Measurements from ENCODE around the gene RAB42. TPM values are rescaled to one million over a fixed set of nuclear protein-coding genes. Genes with fewer than 3 reads are reported as not detected.
A peak's percentile ranks its signal among the peaks of the same experiment; 100 is the strongest.

RAB42 gene
- total and polyA plus RNA-seq, 10 of the 15 experiments (the other 5 are each of a cell fraction or from before 2014, with no cell fraction given) = 0.16 to 4.5 (median 0.49) TPM

DNA sequence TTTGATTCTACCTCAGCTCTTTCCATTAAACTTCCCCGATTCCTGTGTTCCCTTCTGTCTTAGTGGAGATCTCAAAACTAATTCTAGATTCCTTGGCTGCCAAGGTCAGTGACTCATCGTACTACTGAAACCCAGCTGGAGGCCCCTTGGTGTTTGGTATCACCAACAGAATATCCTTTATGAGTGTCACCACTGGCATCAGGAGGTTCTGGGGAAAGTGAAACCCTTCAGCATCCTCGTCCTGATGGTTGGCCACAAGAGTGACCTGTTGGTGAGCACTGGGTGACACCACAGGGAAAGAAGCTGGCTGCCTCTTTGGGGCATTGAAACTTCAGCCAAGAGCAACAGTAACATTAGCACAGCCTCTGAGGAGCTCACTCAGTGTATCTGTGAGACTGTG, 9.6 kb downstream of the RAB42 start (continued):
- TF ChIP-seq, protein P1, sequence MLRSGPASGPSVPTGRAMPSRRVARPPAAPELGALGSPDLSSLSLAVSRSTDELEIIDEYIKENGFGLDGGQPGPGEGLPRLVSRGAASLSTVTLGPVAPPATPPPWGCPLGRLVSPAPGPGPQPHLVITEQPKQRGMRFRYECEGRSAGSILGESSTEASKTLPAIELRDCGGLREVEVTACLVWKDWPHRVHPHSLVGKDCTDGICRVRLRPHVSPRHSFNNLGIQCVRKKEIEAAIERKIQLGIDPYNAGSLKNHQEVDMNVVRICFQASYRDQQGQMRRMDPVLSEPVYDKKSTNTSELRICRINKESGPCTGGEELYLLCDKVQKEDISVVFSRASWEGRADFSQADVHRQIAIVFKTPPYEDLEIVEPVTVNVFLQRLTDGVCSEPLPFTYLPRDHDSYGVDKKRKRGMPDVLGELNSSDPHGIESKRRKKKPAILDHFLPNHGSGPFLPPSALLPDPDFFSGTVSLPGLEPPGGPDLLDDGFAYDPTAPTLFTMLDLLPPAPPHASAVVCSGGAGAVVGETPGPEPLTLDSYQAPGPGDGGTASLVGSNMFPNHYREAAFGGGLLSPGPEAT (IDR thresholded peaks at IDR 0.05; ENCODE audit: low read depth) = no peak
- no peak for TF ChIP-seq SP1 (IDR thresholded peaks at IDR 0.05; ENCODE audit: low read depth, low read length)
- TF ChIP-seq TARDBP (IDR thresholded peaks at IDR 0.05; ENCODE audit: borderline replicate concordance) = no peak
- no peak for TF ChIP-seq EP300 (IDR thresholded peaks at IDR 0.05; ENCODE audit: borderline replicate concordance in 1 of 2, control insufficient read depth in 1 of 2, low read depth in 2 of 2, low read length in 2 of 2)
- TF ChIP-seq, protein P2, sequence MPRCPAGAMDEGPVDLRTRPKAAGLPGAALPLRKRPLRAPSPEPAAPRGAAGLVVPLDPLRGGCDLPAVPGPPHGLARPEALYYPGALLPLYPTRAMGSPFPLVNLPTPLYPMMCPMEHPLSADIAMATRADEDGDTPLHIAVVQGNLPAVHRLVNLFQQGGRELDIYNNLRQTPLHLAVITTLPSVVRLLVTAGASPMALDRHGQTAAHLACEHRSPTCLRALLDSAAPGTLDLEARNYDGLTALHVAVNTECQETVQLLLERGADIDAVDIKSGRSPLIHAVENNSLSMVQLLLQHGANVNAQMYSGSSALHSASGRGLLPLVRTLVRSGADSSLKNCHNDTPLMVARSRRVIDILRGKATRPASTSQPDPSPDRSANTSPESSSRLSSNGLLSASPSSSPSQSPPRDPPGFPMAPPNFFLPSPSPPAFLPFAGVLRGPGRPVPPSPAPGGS (IDR thresholded peaks at IDR 0.05; ENCODE audit: borderline replicate concordance, insufficient read depth, low read depth, low read length, poor library complexity, severe bottlenecking) = no peak
- TF ChIP-seq TCF12 (IDR thresholded peaks at IDR 0.05; ENCODE audit: low read depth, low read length) = peak; percentile 73; the same call in 1 of the 2 replicates
- peak; percentile 22; the same call in 1 of the 2 replicates for TF ChIP-seq MTA2 (IDR thresholded peaks at IDR 0.05; ENCODE audit: low read depth)
- TF ChIP-seq STAT3 (IDR thresholded peaks at IDR 0.05; ENCODE audit: low read depth, low read length) = no peak
- TF ChIP-seq SUPT20H (IDR thresholded peaks at IDR 0.05; ENCODE audit: borderline replicate concordance, control insufficient read depth, low read depth, low read length) = no peak
- TF ChIP-seq JUNB (IDR thresholded peaks at IDR 0.05) = peak; percentile 60
- peak in 1 of 2 experiments; percentile 18; a peak in 1 of 4 replicates for TF ChIP-seq BHLHE40 (IDR thresholded peaks at IDR 0.05; ENCODE audit: borderline replicate concordance in 1 of 2, low read depth in 2 of 2, low read length in 1 of 2)
- no peak for TF ChIP-seq NBN (IDR thresholded peaks at IDR 0.05)
- TF ChIP-seq EED (IDR thresholded peaks at IDR 0.05; ENCODE audit: low read depth) = peak; percentile 87
- no peak for TF ChIP-seq TCF7 (IDR thresholded peaks at IDR 0.05; ENCODE audit: borderline replicate concordance)
- peak; percentile 33; the same call in 1 of the 2 replicates for TF ChIP-seq NFIC (IDR thresholded peaks at IDR 0.05; ENCODE audit: low read depth, low read length)
- TF ChIP-seq BACH1 (IDR thresholded peaks at IDR 0.05; ENCODE audit: borderline replicate concordance) = no peak
- no peak for TF ChIP-seq NFXL1 (IDR thresholded peaks at IDR 0.05; ENCODE audit: borderline replicate concordance)
- no peak for TF ChIP-seq ZBTB40 (IDR thresholded peaks at IDR 0.05; ENCODE audit: borderline replicate concordance)
- no peak for TF ChIP-seq RFX5 (IDR thresholded peaks at IDR 0.05; ENCODE audit: low read depth, low read length)
- TF ChIP-seq LARP7 (IDR thresholded peaks at IDR 0.05) = no peak
- TF ChIP-seq ATF7 (IDR thresholded peaks at IDR 0.05; ENCODE audit: low read depth) = 0 out of 2 replicates have a peak, but pooled peaks have one; percentile 12
- TF ChIP-seq FOXK2 (IDR thresholded peaks at IDR 0.05) = no peak
- no peak for TF ChIP-seq PAX8 (IDR thresholded peaks at IDR 0.05)
- TF ChIP-seq MLLT1 (IDR thresholded peaks at IDR 0.05) = no peak
- peak; percentile 18; the same call in 1 of the 2 replicates for TF ChIP-seq DPF2 (IDR thresholded peaks at IDR 0.05)

Measured in GM12878 (cell line).